COLO829 (cell line): Measurements from ENCODE around the gene PTPRF.
"Not testable (repeated sequence)": the region's sequence is repeated elsewhere in the genome, so short reads cannot be mapped to it uniquely, and the experiment has no call there.

ENCODE experiments used
- DNase-seq: peaks from one replicate; pipeline ENCODE4 v3.0.0; 2012; ENCODE audit warnings: low spot score

PTPRF gene

DNA sequence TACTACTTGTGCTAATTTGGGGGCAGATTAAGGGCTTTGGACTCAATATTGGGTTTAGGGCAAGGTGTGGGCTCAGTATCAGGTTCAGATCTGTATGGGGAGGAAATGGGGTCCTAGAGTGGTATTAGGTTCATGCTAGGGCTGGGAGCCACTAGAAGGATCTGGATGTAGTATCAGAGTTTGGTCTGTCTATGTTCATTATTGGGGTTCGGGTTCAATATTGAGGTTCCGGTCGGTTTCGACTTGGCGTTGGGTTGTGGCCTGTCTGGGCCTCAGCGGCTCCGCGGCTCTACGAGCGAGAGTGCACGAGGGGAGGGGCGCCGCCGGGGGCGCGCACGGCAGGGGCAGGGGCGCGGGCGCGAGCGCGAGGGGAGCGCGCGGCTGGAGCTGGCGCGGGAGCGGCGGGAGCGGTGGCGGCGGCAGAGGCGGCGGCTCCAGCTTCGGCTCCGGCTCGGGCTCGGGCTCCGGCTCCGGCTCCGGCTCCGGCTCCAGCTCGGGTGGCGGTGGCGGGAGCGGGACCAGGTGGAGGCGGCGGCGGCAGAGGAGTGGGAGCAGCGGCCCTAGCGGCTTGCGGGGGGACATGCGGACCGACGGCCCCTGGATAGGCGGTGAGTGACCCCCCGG, at the start of gene PTPRF:
PTPRF (plus strand) TSS at position 401 of the 624 bp plus-strand sequence. CDS start 14,193 bp downstream, outside the sequence.
- DNase-seq, result no peak

- no peak for DNase-seq
Measured at GRCh38 chr1:43481491-43481890, 49.2 kb upstream of the PTPRF start.

DNA sequence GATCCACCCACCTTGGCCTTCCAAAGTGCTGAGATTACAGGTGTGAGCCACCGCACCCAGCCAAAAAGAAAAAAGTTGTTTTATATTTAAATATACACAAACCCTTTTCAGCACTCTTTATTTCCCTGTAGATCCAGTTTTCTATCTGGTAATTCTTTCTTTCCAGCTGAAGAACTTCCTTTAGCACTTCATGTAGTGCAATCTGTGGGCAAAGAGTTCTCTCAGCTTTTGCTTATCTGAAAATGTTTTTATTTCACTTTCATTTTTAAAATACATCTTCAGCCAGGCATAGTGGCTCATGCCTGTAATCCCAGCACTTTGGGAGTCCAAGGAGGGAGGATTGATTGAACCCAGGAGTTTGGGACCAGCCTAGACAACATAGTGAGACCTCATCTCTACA, 48.5 kb upstream of the PTPRF start:
- DNase-seq, result no peak

GRCh38 chr1:43484367-43484766, 46.3 kb upstream of the PTPRF start:
- no peak for DNase-seq

GRCh38 chr1:43488165-43488564, 42.5 kb upstream of the PTPRF start:
- DNase-seq, result no peak

DNA sequence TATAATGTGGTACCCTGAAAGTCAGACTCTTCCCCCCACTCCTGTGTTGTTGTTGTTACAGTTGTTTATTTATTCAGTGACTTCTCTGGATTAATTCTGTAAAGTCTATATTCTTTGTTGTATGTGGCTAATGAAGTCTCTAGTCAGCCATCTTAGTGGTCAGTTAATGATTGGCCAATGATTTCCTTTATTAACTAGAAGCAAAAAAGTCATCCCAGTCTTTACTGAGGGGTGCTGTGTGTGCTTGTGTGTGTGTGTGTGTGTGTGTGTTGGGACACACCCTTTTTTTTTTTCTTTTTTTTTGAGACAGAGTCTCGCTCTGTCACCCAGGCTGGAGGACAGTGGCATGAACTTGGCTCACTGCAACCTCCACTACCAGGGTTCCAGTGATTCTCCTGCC, 39.6 kb upstream of the PTPRF start:
- no peak for DNase-seq

GRCh38 chr1:43492826-43493225, 37.9 kb upstream of the PTPRF start:
- DNase-seq, result no peak

- no peak for DNase-seq
Measured at GRCh38 chr1:43493661-43494450, 36.8 kb upstream of the PTPRF start.

DNA sequence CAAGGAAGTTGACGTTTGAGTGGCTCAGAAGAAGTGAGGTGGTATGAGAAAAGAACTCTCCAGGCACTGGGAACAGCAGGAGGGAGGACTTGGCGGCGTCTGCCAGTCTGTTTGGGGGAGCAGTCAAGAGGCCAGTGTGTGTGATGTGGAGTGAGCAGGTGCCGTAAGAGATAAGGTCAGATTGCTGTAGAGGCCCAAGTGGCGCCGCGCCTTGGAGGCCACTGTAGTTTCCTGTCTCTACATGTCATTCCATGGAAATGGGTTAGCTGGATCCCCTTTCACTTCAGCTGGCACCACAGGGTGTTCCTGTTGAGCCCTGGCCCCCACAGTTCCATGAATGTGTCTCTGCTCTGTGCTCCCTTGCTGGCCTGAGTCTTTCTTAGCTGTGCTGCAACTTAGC, 35.5 kb upstream of the PTPRF start:
- no peak for DNase-seq

DNA sequence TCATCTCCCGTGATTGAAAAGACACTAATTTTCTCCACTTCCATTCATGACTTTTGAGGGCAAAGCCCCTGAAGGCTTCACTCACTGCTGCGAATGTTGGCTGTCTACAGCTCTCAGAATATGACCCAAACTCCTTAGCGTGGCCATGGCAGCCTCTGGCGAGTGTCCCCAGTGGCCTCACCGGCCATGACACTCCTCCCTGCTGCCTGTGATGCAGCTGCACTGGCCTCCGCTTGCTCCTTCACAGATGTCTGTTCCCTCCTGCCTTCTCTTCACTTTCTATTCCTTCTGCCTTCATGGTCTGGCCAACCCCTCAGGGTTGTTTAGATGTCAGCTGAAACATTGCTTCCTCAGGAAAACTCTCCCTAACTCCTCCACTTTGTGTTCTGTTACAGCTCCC, 30.8 kb upstream of the PTPRF start:
- no peak for DNase-seq

- not testable (repeated sequence) for DNase-seq
Measured at GRCh38 chr1:43501806-43502205, 28.9 kb upstream of the PTPRF start.

DNA sequence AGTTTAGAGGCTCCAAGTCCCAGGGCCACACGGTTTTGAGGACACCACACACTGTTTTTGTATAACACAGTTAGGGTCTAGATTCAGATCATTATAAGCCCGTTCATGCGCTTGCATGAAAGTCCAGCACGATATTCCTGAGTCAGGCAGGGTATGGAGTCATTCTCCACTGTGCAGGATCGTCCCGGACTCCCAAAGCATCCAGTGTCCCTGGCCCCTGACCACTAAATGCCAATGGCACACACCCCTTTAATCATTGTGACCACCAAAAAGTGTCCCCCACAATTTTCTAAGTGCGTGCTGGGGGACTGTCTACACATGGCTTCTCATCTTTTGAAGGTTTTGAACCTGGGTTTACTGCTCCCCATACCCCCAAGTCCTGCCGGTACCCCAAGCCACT, 27.1 kb upstream of the PTPRF start:
- DNase-seq, result no peak

DNA sequence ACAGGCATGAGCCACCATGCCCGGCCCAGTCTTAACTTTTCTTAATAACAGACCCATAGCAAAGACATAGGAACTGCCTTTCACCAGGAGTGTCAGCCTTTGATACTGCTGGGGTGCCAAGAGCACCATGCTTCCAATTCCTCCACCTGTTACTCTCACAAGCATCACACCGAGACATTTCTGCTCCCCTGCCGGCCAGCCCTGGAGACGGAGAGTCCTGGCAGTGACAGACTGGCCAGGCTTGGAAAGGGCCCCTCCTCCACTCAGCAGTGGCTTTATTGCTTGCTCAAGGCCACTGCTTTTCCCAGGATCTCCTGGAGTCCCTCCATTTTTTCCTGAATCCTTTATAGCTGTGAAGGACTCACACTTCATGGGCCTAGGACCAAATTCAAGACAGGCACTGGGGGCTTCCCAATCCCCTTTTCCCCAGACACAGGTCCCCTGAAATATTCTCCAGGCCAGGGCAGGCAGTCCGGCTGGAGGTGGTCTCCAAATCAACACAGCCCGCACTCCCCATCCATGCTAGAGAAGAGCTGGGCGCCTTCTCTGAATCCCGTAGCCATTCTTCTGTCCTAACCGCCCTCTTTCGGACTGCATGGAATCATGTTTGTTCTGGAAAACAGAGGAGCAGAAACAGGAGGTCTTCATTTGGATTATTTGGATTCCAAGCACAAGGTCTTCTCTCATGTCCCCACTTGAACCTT, 25.5 kb upstream of the PTPRF start:
- no peak for DNase-seq

GRCh38 chr1:43506233-43506632, 24.4 kb upstream of the PTPRF start:
- DNase-seq, result no peak

DNA sequence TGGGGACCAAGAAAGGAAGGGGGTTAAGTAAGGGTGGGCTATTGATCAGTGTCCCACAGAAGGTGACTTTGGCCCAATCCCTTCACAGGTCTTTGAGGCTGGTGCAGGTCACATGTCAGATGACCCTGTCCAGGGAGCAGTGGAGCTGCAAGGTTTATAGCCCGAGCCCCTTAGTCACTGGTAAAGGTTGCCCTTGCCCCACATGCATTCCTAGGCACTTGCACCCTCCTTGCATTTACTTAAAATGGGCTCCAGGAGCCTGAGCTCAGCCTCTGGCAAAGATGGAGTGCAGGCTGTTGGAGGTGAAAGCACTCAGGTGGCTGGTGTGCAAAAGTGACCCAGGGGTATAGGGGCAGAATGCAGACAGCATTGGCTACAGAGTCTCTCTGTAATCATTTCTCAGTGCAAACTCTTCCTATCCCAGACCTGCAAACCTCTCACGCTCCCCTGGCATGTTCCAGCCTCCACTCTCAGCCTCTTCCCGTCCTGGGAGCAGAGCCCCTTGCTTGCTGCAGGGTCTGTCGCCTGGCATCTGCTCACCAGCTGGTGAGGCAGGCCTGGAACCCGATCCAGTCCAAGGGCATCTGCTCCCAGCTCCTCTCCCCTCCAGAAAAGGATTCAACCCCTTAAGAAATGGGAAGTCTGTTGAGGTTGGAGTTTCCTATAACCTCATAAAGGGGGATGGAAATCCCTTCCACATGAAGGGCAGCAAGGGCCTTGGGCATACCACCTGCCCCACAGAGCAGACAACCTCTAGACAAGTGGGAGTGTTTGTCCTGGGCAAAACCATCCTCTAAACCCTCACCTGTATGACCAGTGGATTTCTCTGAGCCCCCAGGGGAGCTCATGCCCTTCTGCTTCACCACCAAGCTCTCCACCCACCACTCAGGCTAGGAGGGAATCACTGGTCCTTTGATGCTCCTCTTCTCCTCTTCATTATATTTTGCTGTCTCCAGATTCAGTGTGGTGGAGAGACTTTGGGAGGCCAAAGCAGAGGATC, 23.1 kb upstream of the PTPRF start:
- DNase-seq, result no peak

- DNase-seq, result no peak
Measured at GRCh38 chr1:43509007-43509739, 21.5 kb upstream of the PTPRF start.

DNA sequence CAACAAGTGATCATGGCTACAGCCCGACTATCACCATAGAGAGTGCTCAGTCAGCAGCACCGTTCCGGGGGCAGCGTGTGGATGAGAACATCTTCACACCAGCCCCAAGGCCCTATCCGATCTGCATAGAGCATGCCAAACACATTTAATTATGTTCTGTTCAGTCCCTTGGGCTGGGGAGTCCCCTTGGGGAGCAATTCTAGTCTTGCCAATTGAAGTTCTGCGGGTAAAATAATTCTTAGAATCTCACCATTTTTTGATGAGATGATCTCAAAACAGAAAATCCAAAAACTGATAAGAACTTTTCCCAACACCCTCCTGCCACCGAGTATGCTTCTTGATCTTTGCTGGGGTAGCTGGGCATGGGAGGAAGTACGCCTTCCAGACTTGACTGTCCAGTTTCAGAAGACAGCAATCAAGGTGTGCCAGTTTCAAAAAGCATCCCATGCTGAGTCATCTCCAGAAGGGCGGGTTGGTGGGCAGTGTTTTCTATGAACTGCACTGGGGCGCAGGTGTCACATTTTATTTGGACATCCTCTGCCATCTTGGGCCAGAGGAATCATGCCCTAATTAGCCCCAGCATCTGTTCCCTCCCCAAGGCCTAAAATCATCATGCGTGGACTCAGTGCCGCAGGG, 20.8 kb upstream of the PTPRF start:
- DNase-seq, result no peak

- DNase-seq, result no peak
Measured at GRCh38 chr1:43510621-43511020, 20.1 kb upstream of the PTPRF start.

- DNase-seq, result no peak
Measured at GRCh38 chr1:43511394-43511793, 19.3 kb upstream of the PTPRF start.

- no peak for DNase-seq
Measured at GRCh38 chr1:43512133-43512532, 18.6 kb upstream of the PTPRF start.

- DNase-seq, result no peak
Measured at GRCh38 chr1:43512681-43513080, 18.0 kb upstream of the PTPRF start.
